ENCODE measurements around the gene KRTAP5-9.
"Not testable (repeated sequence)": the region's sequence is repeated elsewhere in the genome, so short reads cannot be mapped to it uniquely, and the experiment has no call there.

Gene KRTAP5-9

GRCh38 chr11:71534711-71535608 is 13.3 kb upstream of the KRTAP5-9 start:
- not testable (repeated sequence) for DNase-seq (ENCODE audit: low spot score)

GRCh38 chr11:71535825-71536224 is 12.4 kb upstream of the KRTAP5-9 start:
- DNase-seq (ENCODE audit: low spot score): no peak

- no peak for DNase-seq (ENCODE audit: low spot score)
Measured at GRCh38 chr11:71537537-71537936, 10.7 kb upstream of the KRTAP5-9 start.

- not testable (repeated sequence) for DNase-seq (ENCODE audit: low spot score)
Measured at GRCh38 chr11:71537977-71538665, 10.1 kb upstream of the KRTAP5-9 start, which contains the start of gene KRTAP5-8. TSS of gene KRTAP5-8 (plus strand) at chr11:71538025. CDS start at chr11:71538056, 31 bp downstream.

GRCh38 chr11:71538666-71538990 is 9.6 kb upstream of the KRTAP5-9 start:
- DNase-seq (ENCODE audit: low spot score): no peak

GRCh38 chr11:71539017-71539416 is 9.2 kb upstream of the KRTAP5-9 start:
- DNase-seq (ENCODE audit: low spot score): no peak

- DNase-seq (ENCODE audit: low spot score): not testable (repeated sequence)
Measured at GRCh38 chr11:71539971-71540370, 8.2 kb upstream of the KRTAP5-9 start.

GRCh38 chr11:71540521-71541304 is 7.5 kb upstream of the KRTAP5-9 start:
- not testable (repeated sequence) for DNase-seq (ENCODE audit: low spot score)

- DNase-seq (ENCODE audit: low spot score): no peak
Measured at GRCh38 chr11:71542382-71542781, 5.8 kb upstream of the KRTAP5-9 start.

GRCh38 chr11:71542879-71543777 is 5.1 kb upstream of the KRTAP5-9 start:
- DNase-seq (ENCODE audit: low spot score): no peak

- no peak for DNase-seq (ENCODE audit: low spot score)
Measured at GRCh38 chr11:71543866-71544265, 4.4 kb upstream of the KRTAP5-9 start.

- DNase-seq (ENCODE audit: low spot score): no peak
Measured at GRCh38 chr11:71544525-71545214, 3.5 kb upstream of the KRTAP5-9 start.

GRCh38 chr11:71545405-71545966 is 2.7 kb upstream of the KRTAP5-9 start:
- no peak for DNase-seq (ENCODE audit: low spot score)

- no peak for DNase-seq (ENCODE audit: low spot score)
Measured at GRCh38 chr11:71548716-71549151, 514 bp downstream of the KRTAP5-9 start.

- no peak for DNase-seq (ENCODE audit: low spot score)
Measured at GRCh38 chr11:71551711-71552110, 3.5 kb downstream of the KRTAP5-9 start.

GRCh38 chr11:71554996-71555395 is 6.8 kb downstream of the KRTAP5-9 start:
- no peak for DNase-seq (ENCODE audit: low spot score)

- DNase-seq (ENCODE audit: low spot score): no peak
Measured at GRCh38 chr11:71555508-71555907, 7.3 kb downstream of the KRTAP5-9 start.

- DNase-seq (ENCODE audit: low spot score): no peak
Measured at GRCh38 chr11:71556018-71556417, 7.8 kb downstream of the KRTAP5-9 start.

GRCh38 chr11:71557257-71557656 is 9.0 kb downstream of the KRTAP5-9 start:
- no peak for DNase-seq (ENCODE audit: low spot score)

GRCh38 chr11:71558996-71559395 is 10.8 kb downstream of the KRTAP5-9 start:
- DNase-seq (ENCODE audit: low spot score): peak; percentile 26
